Uterus (tissue), 2 donors: ENCODE data around the gene ZNF282.

Experiments
- CTCF ChIP-seq, 4 experiments: fragments of 200-600 bp in 2 of 4; fragments of 450-650 bp in 2 of 4; sonication (generic) in 2 of 4; IDR thresholded peaks; one replicate each; pipeline ENCODE4 v1.5.1; 2016 to 2019; ENCODE audit warnings: antibody characterized with exemption in 4 of 4, mild to moderate bottlenecking in 2 of 4, moderate library complexity in 1 of 4
- POLR2A ChIP-seq, 2 donors: fragments of 450-650 bp; IDR thresholded peaks; one replicate each; pipeline ENCODE4 v1.6.1; 2016; ENCODE audit warnings: antibody characterized with exemption in 2 of 2, mild to moderate bottlenecking in 1 of 2, moderate library complexity in 1 of 2

GRCh38 chr7:149150981-149151380, 44.4 kb upstream of the ZNF282 start:
- TF ChIP-seq CTCF (IDR thresholded peaks at IDR 0.05) (no peak), POLR2A (IDR thresholded peaks at IDR 0.05) (no peak)
